ENCODE measurements around the gene LINGO1. TPM values are rescaled to one million over a fixed set of nuclear protein-coding genes. Genes with fewer than 3 reads are reported as not detected.

LINGO1 gene
- total RNA-seq, 4 donors from 2014 or later: 0.13 to 1.1 (median 1.0) TPM; not detected in 1

DNA sequence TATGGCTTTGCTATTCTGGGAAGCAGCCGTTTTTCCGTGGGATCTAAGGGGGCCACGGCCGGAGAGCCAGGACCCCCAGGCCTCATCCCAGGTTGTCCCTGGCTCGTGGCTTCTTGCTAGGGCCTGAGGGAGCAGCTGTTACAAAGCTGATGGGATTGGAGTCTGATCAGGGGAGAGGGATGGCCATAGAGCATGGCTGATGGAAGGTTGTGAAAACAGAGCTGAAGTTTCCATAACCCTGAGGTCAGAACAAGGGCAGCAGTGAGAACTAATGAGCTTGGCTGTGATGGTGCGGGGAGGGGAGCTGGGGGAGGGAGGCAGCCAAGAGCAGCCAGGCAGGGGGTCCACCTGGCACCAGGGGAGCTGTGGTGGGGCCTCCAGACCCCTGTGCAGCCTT, 63.0 kb downstream of the LINGO1 start:
- WGBS, 2 donors: 50 to 64% methylated on average over 6 of the region's 6 CpGs
- intact Hi-C loops (cut with DNase I): no loop called here
- no peak for DNase-seq
- H3K36me3 ChIP-seq: no peaks in the 10 kb centered on the region
- H3K4me1 ChIP-seq: no peaks in the 10 kb centered on the region
- TF ChIP-seq POLR2A (IDR thresholded peaks at IDR 0.05): no peak
- TF ChIP-seq, protein P1, sequence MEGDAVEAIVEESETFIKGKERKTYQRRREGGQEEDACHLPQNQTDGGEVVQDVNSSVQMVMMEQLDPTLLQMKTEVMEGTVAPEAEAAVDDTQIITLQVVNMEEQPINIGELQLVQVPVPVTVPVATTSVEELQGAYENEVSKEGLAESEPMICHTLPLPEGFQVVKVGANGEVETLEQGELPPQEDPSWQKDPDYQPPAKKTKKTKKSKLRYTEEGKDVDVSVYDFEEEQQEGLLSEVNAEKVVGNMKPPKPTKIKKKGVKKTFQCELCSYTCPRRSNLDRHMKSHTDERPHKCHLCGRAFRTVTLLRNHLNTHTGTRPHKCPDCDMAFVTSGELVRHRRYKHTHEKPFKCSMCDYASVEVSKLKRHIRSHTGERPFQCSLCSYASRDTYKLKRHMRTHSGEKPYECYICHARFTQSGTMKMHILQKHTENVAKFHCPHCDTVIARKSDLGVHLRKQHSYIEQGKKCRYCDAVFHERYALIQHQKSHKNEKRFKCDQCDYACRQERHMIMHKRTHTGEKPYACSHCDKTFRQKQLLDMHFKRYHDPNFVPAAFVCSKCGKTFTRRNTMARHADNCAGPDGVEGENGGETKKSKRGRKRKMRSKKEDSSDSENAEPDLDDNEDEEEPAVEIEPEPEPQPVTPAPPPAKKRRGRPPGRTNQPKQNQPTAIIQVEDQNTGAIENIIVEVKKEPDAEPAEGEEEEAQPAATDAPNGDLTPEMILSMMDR (IDR thresholded peaks at IDR 0.05): no peak
- no peaks in the 10 kb centered on the region for H3K9me3 ChIP-seq
- H3K4me3 ChIP-seq (replicated peaks in 1 of 3): no peak overlapping the region
- H3K27me3 ChIP-seq: no peaks in the 10 kb centered on the region
- no peak overlapping the region for H3K27ac ChIP-seq

DNA sequence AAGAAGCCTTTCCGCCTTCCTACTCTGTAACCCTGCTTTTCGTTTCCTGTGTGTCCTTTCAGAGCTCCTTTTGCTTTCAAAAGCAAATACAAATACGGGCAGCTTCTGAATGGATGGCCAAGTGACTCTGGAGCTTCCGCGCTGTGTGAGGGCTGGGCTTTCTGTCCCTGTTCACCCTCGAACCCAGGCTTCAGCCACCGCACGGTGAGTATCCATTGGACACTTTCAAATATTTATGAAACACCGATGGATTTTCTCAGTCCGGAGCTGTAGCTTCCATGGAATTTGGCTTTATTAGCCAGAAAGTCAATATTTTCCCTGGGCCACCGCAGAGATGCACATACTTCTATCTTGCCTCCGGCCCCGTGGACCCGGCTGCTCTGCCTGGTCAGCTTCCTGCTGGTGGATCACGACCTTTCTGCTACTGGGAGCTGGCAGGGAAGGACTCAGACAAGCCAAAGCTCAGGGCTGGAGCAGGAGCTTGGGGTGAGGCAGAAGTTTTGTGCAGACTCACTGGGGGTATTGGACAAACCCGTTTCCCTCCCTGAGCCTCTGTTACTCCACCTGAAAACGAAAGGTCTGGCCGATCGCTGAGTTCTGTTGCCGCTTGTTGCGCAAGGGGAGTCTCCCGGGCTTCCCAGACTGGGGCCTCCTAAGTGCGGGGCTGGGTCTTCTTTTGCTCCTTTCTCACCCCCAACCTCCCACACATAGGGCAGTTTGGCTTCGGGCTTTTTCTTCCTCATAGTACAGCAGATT, 63.6 kb downstream of the LINGO1 start:
- WGBS, 2 donors: 72 to 79% methylated on average over 24 of the region's 24 CpGs
- Histone ChIP-seq H3K27me3 (no peaks in the 10 kb centered on the region), H3K27ac (no peak overlapping the region), H3K9me3 (no peaks in the 10 kb centered on the region), H3K36me3 (no peaks in the 10 kb centered on the region), H3K4me1 (no peaks in the 10 kb centered on the region), H3K4me3 (replicated peaks in 1 of 3) (no peak overlapping the region)
- DNase-seq: no peak
- no peak for TF ChIP-seq POLR2A (IDR thresholded peaks at IDR 0.05)
- intact Hi-C loops (cut with DNase I): no loop called here

DNA sequence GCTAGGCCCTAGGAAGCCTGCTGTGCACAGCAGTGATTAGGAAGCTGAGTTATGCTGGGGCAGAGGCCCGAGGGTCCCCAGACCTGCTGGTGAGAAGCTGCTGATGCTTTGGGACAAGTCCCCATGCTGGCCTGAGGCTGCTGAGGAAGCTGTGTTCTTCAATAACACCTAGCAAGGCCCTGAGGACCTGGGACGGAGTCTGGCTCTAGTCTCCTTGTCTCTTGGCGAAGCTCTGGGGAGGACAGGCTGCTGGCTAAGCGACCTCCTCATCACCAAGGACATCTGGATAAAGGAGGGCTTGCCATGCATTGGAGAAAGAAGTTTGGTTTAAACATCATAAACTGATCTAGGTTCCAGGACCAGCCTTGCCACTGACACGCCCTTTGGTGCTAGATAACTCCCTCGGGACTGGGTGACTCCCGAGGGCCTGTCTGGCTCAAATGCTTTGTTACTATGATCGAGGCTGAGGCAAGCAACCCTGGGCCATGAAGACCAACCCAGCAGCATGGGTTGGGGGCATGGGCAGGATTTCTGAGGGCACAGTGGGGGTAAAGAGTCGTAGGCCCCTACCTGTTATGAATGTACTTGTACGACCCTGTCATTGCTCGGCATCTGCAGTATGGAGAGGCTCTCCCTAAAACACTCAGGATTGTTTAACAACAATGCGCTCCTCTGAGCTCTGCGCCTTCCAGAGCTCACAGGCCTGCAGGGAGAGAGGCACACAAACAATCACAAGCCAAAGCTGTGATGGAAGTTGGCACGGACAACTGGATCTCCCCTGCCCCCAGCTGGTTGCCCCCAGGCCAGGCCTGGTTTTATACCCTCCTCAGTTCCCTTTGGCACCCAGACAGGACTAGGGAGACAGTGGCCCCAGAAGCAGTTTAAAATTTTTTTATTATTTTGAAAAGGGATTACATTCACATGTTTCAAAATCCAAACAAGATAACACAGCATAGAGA, 64.4 kb downstream of the LINGO1 start:
- Histone ChIP-seq H3K4me3 (replicated peaks in 1 of 3) (no peak overlapping the region), H3K27ac (no peak overlapping the region), H3K9me3 (no peaks in the 10 kb centered on the region), H3K27me3 (no peaks in the 10 kb centered on the region), H3K36me3 (no peaks in the 10 kb centered on the region), H3K4me1 (no peaks in the 10 kb centered on the region)
- WGBS, 2 donors: 91 to 92% methylated on average over 12 to 14 of the region's 14 CpGs
- no peak for DNase-seq
- intact Hi-C loops (cut with DNase I): no loop called here
- TF ChIP-seq POLR2A (IDR thresholded peaks at IDR 0.05): no peak
- TF ChIP-seq, protein P1 (IDR thresholded peaks at IDR 0.05): no peak

DNA sequence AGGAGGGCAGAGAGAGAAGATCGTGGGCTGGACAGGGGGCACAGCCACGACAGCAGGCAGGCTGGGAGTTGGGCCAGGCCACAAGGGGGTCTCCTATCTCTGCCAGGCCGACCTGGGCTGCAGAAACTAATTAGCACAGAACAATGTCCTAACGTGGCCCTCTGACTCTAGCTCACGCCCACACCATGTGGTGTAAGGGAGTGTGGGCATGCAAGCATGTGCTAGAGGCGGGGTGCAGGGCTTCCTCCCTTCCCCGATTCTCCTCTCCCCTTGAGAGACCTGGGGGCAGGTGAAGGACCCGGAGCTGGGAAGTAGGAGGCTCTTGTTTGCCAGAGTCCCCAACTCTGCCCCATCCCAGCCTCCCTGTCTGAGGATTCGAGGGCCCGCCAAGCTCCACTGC, 65.5 kb downstream of the LINGO1 start:
- 77 to 94% methylated on average over 10 of the region's 10 CpGs for WGBS, 2 donors
- no peaks in the 10 kb centered on the region for H3K27me3 ChIP-seq
- no peak for DNase-seq
- H3K27ac ChIP-seq: no peak overlapping the region
- TF ChIP-seq POLR2A (IDR thresholded peaks at IDR 0.05): no peak
- TF ChIP-seq, protein P1 (IDR thresholded peaks at IDR 0.05): no peak
- H3K4me1 ChIP-seq: no peaks in the 10 kb centered on the region
- intact Hi-C loops (cut with DNase I): no loop called here
- H3K36me3 ChIP-seq: no peaks in the 10 kb centered on the region
- H3K4me3 ChIP-seq (replicated peaks in 1 of 3): no peak overlapping the region
- H3K9me3 ChIP-seq: no peaks in the 10 kb centered on the region

DNA sequence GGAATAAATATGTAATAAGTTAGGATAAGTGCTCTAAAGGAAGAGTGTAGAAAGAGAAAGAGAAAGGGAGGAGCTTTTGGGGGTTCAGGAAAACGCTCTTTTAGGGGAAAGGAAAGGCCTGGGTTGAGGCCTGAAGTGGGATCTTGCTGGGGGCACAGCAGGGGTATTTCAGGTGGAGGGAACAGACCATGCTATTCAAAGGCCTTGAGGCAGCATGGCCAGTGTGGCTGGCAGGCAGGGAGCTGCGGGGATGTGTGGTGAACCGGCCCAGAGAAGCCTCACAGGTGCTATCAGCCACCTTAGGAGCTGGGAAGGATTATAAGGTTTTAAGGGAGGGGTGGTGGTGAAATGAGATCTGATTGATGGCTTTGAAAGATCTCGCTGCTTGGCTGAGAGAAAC, 66.6 kb downstream of the LINGO1 start:
- H3K36me3 ChIP-seq: no peaks in the 10 kb centered on the region
- no peaks in the 10 kb centered on the region for H3K27me3 ChIP-seq
- DNase-seq: no peak
- WGBS, 2 donors: 94 to 95% methylated on average over 4 of the region's 4 CpGs
- no peaks in the 10 kb centered on the region for H3K4me1 ChIP-seq
- TF ChIP-seq POLR2A (IDR thresholded peaks at IDR 0.05): no peak
- TF ChIP-seq, protein P1 (IDR thresholded peaks at IDR 0.05): no peak
- no peak overlapping the region for H3K4me3 ChIP-seq (replicated peaks in 1 of 3)
- H3K9me3 ChIP-seq: no peaks in the 10 kb centered on the region
- no peak overlapping the region for H3K27ac ChIP-seq
- intact Hi-C loops (cut with DNase I): no loop called here

Data from thyroid gland (tissue), 4 donors.